Cerebellar cortex (tissue), 1 donor: Measurements from ENCODE around the gene MCTP1.
"Not testable (repeated sequence)": the region's sequence is repeated elsewhere in the genome, so short reads cannot be mapped to it uniquely, and the experiment has no call there.

Experiments
- DNase-seq: peaks from one replicate; pipeline ENCODE4 v3.0.0-alpha.2; 2015; ENCODE audit warnings: low spot score

Gene MCTP1

DNA sequence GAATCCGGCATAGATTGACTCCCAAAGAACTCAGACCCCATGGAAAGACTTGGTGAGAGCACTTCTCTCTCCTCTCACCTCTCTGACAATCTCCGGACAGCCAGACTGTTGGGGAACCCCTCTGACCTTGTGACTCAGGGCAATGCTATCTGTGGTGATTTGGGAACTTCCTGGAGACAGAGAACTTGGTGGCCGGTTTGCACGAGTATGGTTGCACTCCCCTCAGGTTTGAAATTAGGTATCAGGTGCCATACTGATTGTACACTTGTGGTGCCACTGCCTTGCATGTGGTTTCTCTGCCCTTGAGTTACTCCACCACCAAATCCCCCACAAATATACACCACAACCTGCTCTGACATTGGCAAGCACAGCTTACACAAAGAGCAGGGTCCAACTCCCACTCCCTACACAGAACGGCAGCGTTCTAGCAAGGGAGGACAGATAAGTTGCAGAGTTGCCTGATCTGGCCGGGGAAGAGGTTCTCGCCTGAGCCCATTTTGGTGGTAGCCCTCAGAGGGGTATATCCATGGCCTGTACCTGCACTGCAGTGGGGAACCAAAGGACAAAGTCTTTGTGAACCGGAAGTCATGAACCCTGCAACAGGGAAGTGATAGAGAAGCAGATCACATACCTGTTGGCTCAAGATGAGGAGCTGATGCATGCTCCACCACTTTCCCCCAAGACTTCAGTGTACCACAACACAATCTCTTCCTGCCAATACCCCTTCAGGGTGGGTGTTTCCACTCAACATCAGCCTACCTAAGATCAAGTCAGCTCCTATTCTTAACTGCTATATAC lies 255.1 kb downstream of the MCTP1 start:
- no peak for DNase-seq

DNA sequence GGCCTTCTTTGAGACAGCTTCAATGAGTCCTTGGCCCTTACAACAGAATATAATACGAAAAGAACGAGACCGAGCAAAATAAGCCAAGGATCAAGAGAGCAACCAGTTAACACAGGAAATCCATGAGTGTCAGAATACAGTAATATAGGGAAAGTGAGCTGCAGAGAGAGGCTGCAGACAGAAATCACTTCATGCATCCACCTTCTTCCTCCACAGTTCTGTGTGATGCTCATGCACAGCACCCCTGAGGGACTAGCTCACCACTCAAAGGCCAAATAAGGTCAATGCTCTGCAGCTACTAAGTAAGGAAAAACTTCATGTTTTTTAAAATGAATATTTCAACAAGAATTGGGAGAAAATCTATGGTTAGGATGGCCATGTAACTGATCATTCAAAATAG lies 257.1 kb downstream of the MCTP1 start:
- DNase-seq = no peak

- DNase-seq = no peak
Measured at GRCh38 chr5:95027151-95027721, 257.7 kb downstream of the MCTP1 start.

- DNase-seq = no peak
Measured at GRCh38 chr5:95026718-95027117, 258.2 kb downstream of the MCTP1 start.

GRCh38 chr5:95022967-95023695 lies 261.8 kb downstream of the MCTP1 start:
- no peak for DNase-seq

- no peak for DNase-seq
Measured at GRCh38 chr5:95020345-95020744, 264.5 kb downstream of the MCTP1 start.

GRCh38 chr5:95018946-95019345 lies 265.9 kb downstream of the MCTP1 start:
- no peak for DNase-seq

DNA sequence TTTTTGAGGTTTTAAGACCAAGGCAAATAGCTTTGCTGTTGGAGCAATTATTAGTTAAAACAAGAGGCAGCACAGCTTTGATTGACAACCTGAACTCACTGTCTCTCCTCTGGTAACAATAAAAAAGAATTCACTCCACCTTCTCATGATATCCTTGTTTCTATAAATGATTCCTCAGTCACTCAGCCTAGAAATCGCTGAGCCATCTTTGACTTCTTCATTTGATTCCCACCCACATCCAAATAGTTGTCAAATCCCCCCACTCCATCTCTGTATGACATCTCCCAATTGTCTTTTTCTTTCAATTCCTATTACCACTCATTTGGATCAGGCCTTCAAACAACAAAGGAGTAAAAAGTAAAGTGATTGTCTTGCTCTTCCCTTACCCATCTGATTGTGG lies 266.4 kb downstream of the MCTP1 start:
- DNase-seq = no peak

DNA sequence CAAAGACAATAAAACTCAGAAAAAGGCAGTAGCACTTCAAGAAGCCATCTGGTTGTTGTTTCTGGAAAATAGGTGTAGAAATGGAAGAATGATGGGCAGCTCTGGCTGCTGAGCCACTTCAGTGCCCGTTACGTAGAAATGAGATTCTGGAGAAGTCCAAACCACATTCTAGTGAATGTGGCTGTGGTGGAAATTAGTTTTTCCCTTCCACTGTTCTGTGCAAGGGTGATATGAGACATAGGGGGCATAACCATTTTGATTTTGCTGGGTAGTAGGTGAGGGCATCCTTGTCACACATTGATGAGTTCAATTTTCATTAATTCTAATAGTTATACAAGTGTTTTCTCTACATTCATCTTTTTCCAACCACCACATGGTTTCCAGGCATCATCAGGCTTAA lies 275.1 kb downstream of the MCTP1 start:
- no peak for DNase-seq

GRCh38 chr5:95007921-95008597 lies 276.8 kb downstream of the MCTP1 start:
- DNase-seq = no peak

- no peak for DNase-seq
Measured at GRCh38 chr5:95005811-95006210, 279.1 kb downstream of the MCTP1 start.

GRCh38 chr5:94998670-94999069 lies 286.2 kb downstream of the MCTP1 start:
- DNase-seq = no peak

DNA sequence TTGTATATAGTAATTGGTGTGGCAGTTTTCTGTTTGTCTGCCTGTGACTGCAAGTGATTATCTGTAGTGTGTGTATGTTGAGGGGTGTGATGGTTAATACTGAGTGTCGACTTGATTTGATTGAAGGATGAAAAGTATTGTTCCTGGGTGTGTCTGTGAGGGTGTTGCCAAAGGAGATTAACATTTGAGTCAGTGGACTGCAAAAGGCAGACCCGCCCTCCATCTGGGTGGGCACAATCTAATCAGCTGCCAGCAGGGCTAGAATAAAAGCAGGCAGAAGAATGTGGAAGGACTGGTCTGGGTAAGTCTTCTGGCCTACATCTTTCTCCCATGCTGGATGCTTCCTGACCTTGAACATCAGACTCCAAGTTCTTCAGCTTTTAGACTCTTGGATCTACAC lies 290.4 kb downstream of the MCTP1 start:
- not testable (repeated sequence) for DNase-seq

GRCh38 chr5:94993491-94993890 lies 291.4 kb downstream of the MCTP1 start:
- peak; percentile 60 for DNase-seq

DNA sequence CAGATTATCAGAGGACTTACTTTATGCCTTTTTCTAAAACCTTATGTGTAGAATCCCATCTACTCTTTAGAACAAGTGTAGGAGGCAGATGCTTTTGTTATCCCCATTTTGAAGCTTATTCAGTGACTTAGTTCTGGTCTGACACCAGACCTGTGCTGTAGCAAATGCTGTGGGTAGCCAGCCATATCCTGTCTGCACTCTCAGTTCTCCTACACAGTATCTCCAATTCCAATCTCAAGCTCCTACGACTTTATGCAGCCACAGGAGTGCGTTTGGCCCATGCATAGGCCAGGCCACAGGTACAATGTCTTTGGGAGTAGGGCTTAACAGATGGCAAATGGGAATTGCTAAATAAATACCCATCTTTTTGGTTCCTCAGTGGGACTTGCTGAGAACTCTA lies 292.6 kb downstream of the MCTP1 start:
- peak; percentile 32 for DNase-seq

GRCh38 chr5:94983861-94984535 lies 300.9 kb downstream of the MCTP1 start:
- DNase-seq = no peak

DNA sequence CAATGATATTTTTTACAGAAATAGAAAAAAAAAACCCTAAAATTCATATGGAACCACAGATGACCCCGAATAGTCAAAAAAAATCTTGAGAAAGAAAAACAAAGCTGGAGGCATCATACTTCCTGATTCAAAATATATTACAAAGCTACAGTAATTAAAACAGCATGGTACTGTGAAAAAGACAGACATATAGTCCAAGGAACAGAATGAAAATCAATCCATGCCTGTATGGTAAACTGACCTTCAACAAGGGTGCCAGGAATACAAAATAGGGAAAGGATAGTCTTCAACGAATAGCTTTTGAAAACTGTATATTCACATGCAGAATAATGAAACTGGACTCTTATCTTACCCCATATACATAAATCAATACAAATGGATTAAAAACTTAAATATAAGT lies 307.5 kb downstream of the MCTP1 start:
- DNase-seq = no peak

GRCh38 chr5:94976853-94977252 lies 308.0 kb downstream of the MCTP1 start:
- no peak for DNase-seq

GRCh38 chr5:94972268-94972667 lies 312.6 kb downstream of the MCTP1 start:
- DNase-seq = no peak

GRCh38 chr5:94969174-94969573 lies 315.7 kb downstream of the MCTP1 start:
- DNase-seq = peak; percentile 53

- DNase-seq = peak; percentile 88
Measured at GRCh38 chr5:94968507-94969095, 316.3 kb downstream of the MCTP1 start.

- no peak for DNase-seq
Measured at GRCh38 chr5:94967525-94967924, 317.4 kb downstream of the MCTP1 start.
